GM20431 (cell line): ENCODE results near the gene OPALIN.

ENCODE experiments used
- in situ Hi-C: fragments of 300-500 bp; cut with MseI, MboI; formaldehyde crosslinking; loops from one replicate; pipeline ENCODE4 v1.15.0; 2020; ENCODE audit warnings: low sequenced_read_pairs; ENCODE audit not compliant: unreplicated experiment

OPALIN gene

DNA sequence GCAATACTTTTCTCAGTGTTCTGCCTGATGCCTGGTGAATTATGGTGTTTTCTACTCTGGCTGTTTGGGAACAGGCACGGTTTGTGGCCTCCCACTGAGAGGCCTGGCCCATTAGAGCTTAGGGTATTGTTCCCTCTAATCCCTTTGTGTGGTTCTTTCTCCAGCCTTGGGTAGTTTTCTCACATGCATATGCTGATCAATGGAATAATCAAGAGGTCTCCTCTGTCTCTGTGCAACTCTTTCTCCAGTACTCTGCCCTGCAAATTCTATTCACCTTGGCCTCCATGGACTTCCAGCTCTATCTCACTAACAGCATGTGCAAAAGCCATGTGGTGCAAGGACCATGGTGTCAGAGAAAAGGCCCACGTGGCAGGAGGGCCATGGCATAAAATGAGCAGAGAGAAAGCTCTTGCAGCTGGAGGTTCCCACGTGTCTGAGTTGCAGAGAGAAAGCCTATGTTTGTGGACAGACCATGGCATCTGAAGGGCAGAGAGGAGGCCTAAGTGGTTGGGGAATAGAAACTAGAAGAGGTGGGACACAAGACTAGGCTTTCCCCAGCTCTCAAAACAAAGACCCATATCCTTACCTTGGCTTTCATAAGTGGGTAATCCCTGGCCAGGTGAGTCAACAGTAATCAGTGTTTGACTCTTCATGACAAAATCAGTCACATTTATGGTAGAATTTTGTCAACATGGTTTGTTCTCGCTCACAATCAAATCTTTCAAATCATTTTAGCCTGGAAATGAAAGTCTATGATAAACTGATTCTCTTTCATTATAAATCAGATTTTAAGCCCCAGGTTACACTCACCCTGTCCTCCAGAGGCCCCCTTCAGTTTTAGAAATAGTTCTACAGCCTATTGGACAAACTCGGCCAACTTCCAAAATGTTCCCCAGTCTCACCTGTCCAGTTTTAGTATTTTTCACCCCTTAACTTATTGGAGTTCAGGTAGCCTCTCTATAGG, 17.3 kb downstream of the OPALIN start:
- in situ Hi-C loops = loop anchor here (25.0 kb wide), 1 partner anchor 329 kb away; no protein-coding TSS in a partner anchor

DNA sequence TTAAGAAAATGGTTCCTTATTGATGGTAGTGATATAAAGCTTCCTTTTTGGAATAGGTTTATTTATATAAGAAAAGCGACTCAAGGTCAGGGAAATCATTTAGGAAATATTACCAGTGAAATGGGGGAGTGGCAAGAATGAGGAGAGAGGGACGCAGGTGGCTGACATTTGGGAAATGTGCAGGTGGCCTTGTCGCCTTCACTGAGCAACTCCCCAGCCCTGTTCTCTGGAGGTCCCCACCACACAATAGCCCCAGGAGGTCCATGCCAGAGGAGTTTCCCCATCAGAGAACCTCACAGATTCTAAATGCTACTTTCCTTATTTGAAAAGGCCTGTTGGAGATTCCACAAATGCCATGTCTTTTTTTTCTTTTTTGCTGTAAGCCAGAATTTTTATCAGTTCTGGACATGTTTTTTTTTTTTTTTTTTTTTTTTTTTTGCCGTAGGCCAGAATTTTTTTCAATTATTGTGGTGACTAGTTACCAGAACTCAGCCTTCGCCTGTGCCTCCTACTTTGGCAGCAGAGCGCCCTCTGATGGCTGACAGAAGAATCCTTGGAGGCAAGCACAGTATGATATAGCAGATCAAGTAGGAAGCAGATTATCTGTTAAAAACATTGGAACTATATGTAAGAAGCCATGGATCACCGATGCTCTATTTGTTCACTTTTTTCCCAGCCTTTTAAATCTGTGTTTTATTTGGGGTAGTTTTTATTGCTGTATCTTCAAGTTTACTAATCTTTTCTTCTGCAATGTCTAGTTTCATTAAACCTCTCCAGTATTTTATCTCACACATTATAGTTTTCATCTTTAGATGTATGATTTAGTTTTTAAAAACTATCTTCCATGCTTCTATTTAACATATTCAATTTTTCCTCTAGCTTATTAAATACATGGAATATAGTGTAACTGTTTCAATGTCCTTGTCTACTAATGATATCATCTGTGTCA, 18.6 kb downstream of the OPALIN start:
- in situ Hi-C loops = loop anchor here (25.0 kb wide), 1 partner anchor 328 kb away; no protein-coding TSS in a partner anchor

DNA sequence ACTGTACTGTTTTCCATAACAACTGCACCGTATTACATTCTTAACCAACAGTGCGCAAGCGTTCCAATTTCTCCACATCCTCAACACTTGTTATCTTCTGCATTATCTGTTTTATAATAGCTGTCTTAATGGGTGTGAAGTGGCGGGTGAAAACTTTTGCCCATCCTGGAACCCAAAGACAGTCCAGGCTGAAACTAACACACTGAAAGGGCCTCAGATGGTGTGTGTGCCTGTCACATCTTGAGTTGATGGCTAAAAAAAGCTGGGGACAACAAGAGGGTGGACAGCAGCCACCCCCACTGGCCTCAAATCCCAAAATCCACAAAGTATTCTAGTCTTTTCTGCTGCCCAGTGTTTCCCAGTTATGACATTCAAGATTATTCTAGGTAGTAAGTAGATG, 19.4 kb downstream of the OPALIN start:
- in situ Hi-C loops = loop anchor here (25.0 kb wide), 1 partner anchor 327 kb away; no protein-coding TSS in a partner anchor

DNA sequence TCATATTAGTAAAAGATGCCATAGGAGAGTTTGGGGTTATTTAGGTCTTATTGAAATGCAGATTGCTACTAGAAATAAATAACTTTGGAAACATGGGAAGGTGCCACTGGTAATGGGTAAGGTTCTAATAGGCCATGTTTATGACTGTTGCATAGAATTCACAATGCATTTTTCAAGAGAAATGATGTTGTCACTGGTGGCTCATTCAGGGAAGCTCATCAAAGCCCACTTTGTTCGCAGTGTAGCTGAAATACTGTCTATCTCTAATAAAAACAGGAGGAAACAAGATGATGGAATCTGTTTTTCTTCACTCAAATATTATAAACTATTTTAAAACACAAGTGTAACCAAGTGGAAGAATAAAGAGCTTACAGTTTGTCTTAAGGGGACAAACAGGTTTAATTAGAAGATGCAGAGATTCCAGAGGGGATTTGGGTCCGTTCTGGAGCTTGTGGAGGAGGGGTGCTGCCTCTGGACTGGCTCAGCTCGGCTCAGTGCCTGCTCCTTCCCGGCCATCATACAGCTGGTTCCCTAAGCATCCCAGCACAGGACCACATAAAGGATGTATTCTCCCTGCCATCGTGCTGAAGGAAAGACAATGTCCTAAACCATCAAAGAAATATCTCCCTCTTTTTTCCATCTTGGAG, 20.4 kb downstream of the OPALIN start:
- in situ Hi-C loops = loop anchor here (25.0 kb wide), 1 partner anchor 326 kb away; no protein-coding TSS in a partner anchor

DNA sequence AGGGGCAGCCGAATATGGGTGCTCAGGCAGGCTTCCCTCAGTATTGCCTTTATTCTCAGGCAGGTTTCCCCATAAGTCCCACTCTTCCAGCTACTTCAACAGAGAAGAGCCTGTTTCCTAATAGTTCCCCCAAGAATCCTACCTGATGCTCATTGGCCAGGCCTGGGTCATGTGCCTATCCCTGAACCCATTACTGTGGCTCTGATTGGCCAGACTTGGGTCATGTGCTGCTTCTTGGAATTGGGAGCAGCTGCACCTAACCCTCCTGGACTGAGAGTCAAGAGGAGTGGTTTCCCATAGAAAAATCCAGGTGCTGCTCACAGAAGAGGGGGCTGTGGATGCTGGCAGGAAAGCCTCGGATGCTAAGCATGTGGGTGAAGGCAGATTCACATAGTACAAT, 21.7 kb downstream of the OPALIN start:
- in situ Hi-C loops = loop anchor here (25.0 kb wide), 1 partner anchor 325 kb away; no protein-coding TSS in a partner anchor

DNA sequence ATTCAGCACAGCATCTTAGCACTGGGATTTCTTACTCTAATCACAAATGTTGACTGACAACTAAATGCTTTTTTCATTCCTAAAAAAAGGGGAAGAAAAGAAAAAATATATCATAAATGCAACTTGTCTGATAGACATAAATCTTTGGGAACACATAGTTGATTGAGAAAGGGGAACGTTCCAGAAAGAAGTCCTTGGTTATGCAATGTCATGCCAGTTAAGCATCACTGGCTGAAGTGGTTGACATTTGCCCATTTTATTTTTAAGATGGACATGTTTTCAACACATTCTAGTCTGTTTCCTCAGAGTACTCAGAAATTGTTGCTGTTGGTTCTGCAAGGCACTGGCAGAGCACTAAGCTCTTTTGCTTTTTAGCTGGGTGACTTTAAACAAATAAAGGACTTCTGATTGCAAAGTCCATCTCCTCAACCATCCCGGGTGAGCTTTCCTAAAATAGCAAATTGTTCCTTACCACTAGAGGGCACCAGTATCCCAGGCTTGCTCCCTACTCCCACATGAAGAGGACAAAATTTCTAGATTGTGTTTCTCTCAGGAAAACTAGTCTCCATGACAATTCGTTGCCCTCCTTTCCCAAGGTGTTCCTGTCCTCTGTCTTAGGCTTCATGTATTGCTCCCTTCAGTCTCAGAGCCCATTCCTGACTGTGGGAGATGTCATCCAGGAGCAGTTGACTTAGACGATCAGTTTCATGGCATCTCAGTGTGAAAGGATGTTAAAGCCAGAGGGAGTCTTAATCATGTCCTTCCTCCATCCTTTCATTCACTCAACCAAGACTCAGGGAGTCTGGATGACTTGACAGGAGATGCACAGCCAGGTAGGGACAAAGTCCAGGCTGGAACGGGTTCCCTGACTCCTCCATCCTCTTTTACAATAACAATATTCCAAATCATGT, 23.9 kb downstream of the OPALIN start:
- in situ Hi-C loops = loop anchor here (25.0 kb wide), 1 partner anchor 323 kb away; no protein-coding TSS in a partner anchor

DNA sequence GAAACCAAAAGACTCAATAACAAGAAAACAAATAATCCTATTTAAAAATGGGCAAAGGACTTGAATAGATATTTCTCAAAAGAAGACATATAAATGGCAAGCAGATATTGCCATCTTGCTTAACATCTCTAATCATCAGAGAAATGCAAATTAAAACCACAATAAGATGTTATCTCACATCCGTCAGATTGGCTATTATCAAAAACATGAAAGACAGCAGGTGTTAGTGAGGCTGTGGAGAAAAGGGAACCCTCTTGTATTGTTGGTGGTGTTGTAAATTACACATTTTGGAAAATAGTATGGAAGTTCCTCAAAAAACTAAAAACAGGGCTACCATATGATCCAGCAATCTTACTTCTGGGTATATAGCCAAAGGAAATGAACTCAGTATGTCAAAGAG, 25.7 kb downstream of the OPALIN start:
- in situ Hi-C loops = loop anchor here (25.0 kb wide), 1 partner anchor 321 kb away; no protein-coding TSS in a partner anchor

DNA sequence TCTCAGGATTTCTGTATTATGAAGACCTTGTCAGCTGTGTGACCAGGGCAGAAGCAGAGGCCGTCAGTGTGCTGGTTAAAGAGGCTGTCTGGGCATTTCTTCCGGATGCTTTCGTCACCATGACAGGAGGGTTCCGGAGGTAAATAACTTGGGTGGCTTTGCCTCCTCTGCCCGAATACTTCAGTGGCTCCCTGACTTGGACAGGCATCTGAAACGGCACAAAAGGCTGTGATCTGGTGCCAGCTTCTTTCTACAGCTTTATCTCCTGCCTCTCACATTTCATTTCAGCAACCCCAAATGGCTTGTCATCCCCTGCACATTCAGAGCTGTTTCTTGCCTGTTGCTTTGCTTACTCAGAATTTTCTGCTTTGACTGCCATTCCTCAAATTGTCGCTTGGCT, 31.3 kb downstream of the OPALIN start:
- in situ Hi-C loops = loop anchor here (25.0 kb wide), 1 partner anchor 315 kb away; no protein-coding TSS in a partner anchor

DNA sequence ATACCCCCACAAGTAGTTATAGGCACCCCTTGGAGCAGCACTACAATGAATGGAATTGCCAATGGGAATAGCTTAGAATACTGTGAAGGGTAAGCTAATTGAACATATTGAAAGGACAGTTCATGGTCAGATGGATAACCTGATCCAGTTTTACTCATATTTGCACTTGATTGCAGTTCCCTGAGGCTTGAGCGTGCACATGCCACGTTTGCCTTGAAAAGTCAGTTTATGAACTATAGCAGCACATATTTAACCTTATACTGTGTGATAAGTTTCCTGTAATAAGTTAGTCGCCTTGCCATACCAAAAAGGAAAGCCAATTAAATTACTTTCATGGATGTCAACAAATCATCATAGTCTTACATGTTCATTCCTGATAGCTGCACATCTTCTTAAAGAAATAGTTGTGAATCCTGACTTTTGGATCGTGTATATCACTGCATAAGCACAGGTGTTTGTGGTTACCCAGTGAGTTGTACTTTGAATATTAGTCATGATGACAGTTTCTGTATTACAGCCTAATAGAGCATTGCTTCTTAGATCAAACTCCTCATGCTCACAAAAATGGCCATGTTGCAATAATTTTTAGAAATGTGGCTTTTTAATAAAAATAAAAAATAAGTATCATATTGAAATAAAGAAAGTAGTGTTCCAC, 33.0 kb downstream of the OPALIN start:
- in situ Hi-C loops = loop anchor here (25.0 kb wide), 1 partner anchor 314 kb away; no protein-coding TSS in a partner anchor

DNA sequence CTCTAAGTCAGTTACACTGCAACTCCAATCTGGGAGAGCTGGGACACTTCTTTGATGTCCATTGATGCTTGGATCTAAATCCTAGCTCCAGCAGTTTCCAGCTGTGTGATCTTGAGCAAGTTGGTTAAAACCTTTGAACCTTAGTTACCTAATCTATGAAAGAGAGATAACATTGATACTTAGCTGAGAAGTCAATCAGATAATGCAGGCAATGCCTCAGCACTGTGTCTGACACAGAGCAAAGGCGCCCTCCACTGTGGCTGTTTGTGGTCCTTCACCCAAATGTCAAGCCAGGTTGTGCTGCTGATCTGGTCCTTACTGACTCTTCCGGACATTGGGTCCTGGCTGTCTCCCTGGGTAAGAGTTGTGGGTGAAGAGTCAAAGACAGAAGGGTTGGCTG, 34.4 kb downstream of the OPALIN start:
- in situ Hi-C loops = no loop called here

DNA sequence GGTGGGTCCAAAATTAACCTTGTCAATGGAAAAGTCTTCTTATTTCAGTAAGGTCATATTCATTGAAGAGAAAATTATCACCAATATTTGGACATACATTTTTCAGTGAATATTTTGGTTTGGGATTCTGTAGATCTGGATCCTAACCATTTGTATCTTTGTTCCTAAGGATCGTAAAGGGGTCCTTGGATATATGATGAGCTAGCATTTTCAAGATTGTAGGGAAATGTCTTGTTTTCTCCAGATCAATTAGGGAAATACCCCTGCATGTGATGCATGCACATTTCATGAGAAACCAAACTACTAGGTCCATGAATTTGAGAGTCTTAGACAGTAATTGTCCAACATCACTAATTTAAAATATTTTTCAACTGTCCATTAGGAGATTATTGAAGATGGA, 36.5 kb downstream of the OPALIN start:
- in situ Hi-C loops = no loop called here

DNA sequence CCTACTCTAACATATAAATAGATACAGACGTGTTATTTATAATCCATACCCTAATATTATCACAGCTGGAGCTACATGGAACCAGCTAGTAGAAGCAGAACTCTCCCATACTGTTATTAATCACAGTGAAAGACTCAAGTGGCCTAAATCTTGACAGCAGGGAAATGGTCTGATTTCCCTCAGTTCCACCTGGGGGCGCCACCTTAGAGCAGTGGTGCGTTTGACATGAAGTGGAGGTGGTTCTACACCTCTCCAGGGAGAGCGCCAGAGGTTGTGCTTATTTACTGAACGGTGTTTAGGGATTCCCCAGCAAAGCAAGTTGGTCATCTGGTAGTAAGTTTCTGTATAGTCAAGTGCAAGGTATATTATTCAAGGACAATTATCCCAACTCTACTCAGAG, 37.0 kb downstream of the OPALIN start:
- in situ Hi-C loops = no loop called here

DNA sequence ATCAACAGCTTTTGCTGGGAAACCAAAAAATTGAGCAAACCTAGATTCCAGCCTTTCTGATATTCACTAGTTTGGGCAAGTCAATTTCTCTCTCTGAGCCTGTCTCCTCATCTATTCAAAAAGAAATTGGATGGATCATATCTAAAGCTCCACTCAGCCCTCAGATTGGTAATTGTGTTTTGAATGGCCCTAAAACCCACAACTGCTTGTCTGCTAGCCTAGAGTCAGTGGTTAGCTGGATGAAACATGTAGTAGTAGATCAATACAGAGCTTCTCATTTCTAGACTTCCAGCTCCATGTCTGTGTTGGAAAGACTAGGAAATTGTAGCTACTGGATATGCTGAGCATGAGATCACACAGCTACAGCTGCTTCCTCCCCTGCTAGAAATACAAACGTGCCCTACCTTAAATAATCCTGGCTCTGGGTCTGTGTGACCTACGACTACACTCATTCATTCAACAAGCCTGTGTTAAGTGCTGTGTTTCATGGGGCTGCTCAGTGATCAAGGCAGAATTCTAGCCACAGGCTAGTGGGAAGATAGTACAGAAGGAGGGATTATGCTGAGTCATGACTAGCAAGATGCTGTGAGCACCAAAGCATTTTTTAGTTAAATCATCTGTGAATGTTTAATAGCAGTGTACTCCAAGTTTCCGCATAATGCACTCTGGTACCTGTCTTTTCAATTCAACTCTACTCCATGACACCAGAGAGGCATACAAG, 38.9 kb downstream of the OPALIN start:
- in situ Hi-C loops = no loop called here

DNA sequence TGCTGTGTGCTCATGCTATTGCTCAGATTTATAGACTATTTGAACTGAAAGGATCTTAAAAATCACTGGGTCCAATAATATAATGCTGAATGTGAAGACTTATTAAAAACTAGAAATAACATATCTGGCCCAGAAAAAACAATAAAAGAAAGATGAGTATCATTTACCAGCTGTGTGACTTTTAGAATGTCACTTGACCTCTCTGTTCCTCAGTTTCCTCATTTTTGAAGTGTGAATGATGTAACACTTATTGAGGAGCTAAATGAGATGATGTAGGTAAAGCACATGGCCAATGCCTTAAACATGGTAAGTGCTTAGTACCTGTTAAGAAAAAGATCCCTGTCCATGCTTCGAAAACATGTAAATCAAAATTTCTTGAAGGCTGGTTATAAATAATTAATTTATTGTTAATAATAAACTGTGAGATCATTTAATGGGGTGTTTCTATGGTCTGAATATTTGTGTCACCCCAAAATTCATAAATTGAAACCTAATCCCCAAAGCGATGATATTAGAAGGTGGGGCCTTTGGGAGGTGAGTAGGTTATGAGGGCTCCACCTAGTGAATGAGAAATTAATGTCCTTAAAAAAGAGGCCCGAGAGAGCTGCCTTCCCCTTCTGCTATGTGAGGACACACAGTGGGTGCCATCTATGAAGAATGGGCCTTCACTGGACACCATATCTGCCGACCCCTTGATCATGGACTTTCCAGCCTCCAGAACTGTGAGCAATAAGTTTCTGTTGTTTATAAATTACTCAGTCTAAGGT, 41.6 kb downstream of the OPALIN start:
- in situ Hi-C loops = no loop called here

DNA sequence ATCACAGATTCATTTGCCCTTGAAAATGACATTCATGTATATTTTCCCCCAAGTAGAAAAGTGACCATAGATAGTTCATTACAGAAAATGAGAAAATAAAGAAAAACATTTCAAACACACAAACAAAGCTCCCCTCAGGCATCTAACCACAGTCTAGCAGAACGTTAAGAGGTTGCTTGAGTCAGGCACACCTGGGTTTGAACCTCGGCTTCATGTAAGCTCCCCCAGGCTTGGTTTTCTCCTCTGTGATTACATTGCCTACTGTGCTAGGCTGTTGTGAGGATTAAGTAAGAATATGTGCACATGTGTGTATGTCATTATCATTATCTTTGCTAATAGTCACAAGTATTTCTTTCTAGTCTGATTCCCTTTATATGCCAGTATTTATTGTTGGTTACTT, 45.5 kb downstream of the OPALIN start:
- in situ Hi-C loops = no loop called here

DNA sequence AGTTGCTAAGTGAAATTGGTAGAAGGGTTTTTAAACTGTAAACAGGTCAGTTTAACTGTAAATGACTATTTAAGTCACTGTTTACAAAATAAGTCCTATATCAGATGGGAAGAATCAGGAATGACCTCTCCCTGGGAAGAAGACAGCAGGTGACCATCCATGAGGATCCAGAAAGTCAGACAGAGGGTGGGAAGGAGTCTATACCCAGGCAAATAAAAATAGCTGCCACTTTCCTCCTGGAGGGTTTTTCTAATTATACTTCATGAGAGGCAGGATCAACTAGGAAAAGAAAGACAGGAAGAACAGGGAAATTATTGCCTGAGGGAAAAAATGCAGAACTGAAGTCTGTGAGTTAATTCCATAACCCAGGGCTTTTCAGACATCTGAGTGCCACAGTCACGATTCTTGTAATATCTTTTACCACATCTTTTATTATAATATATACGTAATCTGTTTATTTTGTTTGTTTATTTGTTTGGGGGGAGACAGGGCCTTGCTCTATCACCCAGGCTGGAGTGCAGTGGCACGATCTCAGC, 47.6 kb downstream of the OPALIN start:
- in situ Hi-C loops = no loop called here

DNA sequence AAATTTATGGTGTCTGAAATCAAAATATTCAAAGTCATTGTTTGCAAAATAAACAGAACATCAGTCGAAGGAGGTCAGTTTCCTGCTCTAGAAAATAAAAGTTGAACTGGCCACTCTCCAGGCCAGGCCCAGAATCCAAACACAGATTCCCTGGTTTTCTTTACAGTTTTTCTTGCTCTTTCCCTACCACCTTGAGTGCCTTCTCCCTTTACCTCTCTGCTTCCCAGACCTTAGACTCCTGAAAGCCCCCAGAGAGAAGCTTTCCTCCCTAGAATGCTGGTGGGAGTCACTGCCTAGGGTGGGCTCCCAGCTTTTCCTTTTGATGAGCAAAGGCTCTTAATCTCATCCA, 48.5 kb downstream of the OPALIN start:
- in situ Hi-C loops = no loop called here
